GM21529 (cell line): ENCODE data around the gene FUCA1.
"Not testable (repeated sequence)": the region's sequence is repeated elsewhere in the genome, so short reads cannot be mapped to it uniquely, and the experiment has no call there.

Source experiments
- ATAC-seq: cut with Tn5 transposase; IDR thresholded peaks from one replicate; pipeline ENCODE4 v1.9.1; 2021; ENCODE audit not compliant: unreplicated experiment

FUCA1 gene

DNA sequence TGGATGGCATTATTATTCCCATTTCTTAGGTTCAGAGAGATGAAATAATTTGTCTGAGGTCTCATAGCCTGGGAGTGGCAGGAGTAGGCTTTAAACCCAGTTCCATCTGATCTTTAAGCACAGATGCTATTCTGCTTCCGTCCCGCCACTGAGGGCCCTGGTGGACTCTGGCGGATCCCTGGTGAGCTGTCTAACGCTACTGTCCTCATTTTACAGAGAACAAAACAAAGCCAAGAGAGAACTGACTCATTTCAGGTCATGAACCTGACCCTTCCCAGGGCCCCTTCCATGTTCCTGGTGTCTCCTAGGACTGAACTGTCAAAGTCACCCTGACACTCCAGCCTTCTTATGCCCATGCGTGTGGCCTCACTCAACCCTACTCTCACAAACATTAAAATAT lies 64.4 kb downstream of the FUCA1 start:
- ATAC-seq = no peak

DNA sequence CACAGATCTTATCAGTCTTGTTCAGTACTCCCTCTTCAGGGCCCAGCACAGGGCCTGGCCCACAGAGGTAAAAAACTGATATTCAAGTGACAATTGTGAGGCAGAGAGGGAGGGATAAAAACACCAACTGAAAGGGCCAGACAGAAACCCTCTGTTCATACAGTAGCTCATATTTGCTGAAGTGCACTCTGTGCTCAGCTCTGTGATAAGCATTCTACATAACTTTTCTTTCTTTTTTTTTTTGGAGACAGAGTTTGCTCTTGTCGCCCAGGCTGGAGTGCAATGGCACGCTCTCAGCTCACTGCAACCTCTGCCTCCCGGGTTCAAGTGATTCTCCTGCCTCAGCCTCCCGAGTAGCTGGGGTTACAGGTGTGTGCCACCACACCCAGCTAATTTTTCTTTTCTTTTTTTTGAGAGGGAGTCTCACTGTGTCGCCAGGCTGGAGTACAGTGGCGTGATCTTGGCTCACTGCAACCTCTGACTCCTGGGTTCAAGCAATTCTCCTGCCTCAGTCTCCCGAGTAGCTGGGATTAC lies 65.2 kb downstream of the FUCA1 start:
- not testable (repeated sequence) for ATAC-seq

DNA sequence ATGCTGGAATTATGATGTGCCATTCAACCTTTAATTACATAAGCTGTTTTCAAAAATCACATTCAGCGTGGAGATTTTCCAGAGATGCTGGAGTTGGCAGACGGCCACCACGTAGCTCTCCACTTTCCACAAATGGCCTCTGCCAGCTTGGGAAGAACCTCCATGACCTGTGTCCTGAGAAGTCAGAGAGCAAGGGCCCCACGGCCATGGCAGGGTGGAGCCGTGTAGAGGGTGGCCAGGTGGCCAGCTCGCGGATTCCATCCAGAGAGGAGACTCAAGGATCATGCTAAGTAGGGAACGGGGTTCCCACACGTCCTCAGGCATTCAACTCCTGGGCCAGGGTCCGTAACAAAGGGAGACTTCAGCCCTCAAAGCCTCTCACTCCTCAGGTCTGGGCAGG lies 66.2 kb downstream of the FUCA1 start:
- ATAC-seq = no peak

DNA sequence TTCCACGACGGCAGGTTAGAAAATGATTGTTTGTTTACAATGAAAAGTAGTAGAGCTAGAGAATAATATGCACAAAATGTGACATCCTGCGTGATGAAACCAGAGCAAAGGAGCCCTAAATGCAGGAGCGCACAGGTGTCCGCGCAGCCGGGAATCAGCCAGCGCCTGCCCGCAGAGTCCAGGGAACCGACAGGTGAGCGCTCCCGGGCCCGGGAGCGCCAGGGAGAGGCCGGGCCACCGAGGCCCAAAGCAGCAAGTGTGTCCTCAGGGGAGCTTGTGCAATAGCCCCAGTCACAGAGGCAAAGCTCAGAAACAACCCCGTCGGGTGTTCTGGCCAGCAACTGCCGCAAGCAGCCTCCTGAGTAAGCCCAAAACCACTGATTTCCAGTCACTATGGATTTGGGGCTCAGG lies 66.7 kb downstream of the FUCA1 start:
- no peak for ATAC-seq

DNA sequence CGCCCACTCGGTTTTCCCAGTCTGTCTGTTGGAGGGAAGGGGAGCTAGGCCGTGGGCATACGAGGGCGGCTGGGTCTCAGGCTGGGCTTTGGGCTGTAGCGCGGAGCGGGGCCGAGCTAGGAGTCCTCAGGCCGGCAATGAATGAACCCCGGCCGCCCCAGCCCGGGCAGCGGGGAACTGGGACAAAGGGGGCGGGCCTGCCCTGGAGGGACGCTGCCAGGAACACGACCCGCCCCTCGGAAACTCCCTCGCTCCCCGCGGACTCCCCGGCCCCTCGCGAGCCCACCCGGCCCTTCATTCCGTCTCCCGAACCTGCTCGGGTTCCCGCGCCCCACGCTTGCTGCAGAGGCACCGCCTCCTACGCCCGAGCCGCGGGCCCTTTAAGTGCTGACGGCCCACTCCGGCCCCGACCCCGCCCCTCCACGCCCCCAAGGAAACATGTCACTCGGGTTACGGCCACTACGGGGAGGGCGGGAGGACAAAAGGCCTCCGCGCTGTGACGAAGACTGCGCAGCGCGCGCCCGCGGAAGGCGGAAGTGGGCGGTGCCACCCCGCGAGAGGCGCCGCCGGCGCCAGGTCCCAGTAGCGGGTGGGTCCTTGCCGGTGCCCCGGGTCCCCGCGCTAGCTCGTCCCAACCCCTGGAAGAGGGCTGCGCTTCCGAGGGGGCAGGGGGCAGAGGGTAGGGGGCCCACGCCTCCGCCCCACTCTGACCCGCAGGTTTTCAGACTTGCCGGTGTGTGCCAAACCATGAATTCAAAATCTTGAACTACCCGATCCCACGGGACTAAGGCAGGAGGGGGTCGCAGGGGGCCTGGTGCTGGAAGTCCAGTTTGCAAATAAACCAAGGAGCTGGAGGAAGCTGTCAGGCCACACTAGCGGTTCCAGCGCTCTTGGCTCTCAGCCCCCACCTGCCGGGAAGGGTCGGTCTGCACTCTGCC lies 67.4 kb downstream of the FUCA1 start, which contains the start of gene GALE:
TSS of gene GALE (minus strand) at position 355 of the 938 bp plus-strand sequence. CDS start 1,747 bp downstream, outside the sequence.
- peak; percentile 74 for ATAC-seq

DNA sequence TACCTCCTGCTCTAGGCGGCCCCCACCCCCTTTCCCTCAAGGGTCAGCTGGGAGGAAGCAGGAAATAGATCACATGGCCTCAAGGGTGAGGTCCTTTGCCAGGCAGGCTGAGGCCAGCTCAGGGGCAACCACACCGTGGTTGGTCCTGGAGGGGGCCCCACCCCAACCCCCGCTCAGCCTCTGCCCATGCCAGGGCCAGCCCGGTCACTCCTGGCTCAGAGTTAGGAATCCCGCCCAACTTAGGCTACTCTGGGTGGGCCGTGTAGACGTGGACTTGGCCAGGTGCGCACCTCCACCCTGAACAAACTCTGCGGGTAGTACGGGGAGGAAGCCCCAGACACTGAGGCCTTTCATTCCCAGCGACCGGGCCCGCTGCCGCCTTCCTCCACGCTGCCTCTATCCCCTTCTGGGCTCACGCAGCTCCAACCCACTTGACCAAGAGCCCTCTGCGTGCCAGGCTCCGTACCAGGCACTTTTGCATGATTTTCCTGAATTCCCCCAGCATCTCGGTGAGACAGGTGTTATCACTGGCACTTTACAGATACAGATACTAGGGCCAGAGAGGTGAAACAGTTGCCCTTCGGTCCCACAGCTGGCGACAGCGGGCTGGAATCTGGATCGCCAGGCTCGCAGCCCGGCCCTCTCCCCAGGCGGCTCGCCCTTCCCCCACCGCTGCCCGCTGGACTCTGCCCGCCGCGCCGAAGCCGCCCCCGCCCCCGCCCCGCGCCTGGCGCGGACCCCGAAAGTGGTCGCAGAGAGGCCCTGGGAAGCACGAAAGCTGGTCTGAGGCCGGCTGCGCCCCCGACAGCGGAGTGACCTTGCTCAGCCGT lies 68.3 kb downstream of the FUCA1 start:
- ATAC-seq = peak; percentile 4

DNA sequence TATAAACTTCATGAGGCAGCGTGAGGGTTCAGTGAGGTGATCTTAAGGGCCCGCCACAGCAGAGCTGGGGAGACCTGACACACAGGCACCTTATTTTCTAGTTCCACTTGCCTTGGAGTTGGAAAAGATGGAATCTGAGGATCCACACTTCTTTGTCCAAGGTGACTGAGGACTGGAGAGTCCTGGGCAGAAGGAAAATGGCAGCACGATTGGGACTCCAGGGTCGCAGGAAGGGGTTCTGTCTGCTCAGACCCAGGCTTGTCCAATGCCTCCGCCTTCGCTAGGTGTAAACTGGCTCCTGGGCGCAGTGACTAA lies 68.9 kb downstream of the FUCA1 start:
- ATAC-seq = no peak

DNA sequence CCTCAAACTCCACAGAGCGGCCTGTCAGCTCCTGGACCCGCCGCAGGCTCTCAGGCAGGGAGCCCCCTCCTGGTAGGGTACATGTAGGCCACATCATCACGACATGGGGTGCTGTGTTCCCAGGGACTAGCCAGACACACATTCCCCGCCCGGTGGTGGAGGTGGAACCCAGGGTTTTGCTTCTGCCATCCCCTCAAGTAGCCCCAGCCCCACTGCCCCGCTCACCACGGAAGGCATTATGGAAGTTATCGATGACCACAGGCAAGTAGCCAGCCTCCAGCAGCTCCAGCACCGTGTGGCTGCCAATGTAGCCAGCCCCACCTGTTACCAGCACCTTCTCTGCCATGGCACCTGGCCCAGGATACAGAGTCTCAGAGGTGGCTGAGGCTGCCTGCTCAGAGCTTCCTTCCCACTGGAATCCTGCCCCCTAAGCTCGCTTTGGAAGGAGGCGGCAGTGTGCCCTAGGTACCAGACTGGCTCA lies 69.4 kb downstream of the FUCA1 start:
- ATAC-seq = no peak

DNA sequence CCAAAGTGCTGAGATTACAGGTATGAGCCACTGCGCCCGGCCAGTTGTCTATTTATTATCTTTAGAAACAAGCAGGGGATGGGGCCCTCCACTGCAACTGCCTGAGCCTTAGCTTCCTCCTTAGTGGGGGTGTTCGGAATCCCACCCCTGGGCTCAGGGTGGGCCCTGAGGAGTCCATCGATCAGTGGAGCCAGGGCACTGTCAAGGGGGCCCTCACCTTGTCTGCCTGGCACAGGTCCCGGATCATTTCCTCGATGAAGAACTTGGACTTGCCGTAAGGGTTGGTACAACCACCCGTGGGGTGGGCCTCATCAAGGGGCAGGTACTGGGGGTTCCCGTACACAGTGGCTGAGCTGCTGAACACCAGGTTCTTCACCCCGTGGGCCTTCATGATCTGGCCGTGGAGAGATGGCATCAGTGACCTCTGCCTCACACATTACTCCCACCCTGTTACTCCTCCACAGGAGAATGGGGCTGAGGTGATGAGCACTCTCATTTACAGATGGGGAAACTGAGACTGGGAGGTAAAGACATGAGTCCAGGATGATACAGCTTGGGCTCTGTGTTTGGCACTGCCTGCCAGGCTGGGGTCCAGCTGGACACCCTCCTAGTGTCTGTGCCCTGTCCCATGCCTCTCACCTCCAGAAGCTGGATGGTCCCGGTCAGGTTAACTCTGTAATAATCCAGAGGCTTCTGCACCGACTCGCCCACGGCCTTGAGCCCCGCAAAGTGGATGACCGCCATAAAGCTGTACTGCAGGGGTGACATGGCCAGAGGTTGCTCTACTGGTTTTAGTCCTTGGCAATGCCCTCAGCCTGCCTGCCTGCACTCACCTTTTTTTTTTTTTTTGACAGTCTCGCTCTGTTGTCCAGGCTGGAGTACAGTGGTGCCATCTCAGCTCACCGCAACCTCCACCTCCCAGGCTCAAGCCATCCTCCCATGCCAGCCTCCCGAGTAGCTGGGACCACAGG lies 70.3 kb downstream of the FUCA1 start:
- ATAC-seq = no peak

DNA sequence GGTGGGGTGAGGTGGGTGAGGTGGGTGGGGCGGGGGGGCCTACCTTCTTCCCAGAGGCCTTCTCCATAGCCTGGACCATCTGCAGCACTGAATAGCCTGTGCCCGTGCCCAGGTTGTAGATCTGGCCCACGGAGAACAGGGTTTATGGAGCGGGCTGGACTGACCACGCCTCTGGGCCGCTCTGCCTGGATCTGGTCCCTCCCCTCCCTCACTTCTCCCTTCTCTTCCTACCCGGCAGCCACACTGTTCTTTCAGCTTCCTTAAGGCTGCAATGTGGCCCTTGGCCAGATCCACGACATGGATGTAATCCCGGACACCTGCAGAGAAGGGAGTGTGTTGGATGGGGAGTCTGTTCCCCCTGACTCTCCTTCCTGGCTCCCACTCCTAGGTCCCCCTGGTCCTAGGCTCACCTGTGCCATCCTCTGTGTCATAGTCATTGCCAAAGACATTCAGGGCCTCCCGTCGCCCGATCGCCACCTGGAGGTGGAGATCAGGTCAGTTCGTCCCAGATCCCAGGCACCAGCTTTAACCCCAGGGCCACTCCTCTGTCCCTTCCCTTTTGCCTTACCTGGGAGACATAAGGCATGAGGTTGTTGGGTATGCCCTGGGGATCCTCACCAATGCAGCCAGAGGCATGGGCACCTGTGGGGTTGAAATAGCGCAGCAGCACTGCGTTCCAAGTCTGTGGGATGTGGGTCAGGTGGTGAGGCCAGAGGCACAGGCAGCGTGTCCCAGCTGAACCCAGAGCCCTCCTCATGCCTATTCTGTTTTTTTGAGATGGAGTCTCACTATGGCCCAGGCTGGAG lies 71.4 kb downstream of the FUCA1 start:
- no peak for ATAC-seq

DNA sequence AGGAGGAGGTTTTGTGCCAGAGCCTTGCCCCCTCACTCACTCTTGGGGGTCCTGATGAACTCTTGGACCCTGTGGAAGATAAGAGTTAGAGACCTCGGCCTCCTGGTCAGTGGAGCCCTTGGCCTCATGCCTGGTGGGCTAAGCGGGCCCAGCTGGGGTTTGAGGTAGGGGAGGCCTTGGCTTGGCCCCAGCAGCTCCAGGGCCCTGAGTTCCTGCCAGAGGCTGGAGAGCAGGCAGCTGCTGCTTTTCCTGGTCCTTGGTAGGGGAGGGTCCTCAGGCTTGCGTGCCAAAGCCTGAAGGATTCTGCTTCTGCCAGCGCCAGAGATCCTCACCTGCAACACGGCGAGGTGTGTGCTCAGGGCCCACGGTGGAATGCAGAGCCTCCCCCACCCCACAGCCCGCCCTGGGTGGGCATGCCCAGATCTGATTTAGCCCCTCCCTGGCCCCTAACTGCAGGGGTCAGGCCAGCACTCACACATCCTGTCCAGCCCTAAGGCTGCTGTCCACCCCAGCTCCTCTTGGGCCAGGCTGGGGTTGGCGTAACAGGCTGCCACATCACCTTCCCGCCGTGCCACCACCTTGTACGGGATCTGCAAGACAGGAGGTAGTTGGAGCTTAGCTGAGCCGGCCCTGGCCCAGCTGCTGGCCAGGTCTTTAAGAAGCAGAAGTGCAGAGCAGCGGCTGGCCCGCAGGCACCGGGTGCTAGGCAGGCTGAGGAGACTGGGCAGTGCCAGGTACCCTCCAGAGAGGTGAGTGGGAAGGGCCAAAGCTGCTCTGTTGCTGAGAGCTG lies 72.2 kb downstream of the FUCA1 start:
- ATAC-seq = no peak
